Right atrium auricular region (tissue), 2 donors: ENCODE results near the gene MRPL27. TPM values are rescaled to one million over a fixed set of nuclear protein-coding genes. Genes with fewer than 3 reads are reported as not detected.

ENCODE experiments used
- DNase-seq: peaks from one replicate; pipeline ENCODE4 v3.0.0-alpha.2; 2019; ENCODE audit warnings: low spot score
- H3K27ac ChIP-seq, 2 donors: fragments of 200-600 bp; sonication (generic); 1 replicate in 1 of 2; 2 replicates in 1 of 2; pipeline ENCODE4 v1.5.1; 2016 to 2019
- H3K27me3 ChIP-seq, 2 donors: fragments of 200-600 bp; sonication (generic); one replicate each; pipeline versions ENCODE4 v1.5.1 to v1.6.0; 2017 to 2019
- H3K36me3 ChIP-seq: fragments of 200-600 bp; sonication (generic); one replicate; pipeline ENCODE4 v1.5.1; 2016
- H3K4me1 ChIP-seq, 2 donors: fragments of 200-600 bp; sonication (generic); one replicate each; pipeline versions ENCODE4 v1.5.1 to v1.6.0; 2017 to 2019
- H3K4me3 ChIP-seq, 2 donors: fragments of 200-600 bp; sonication (generic); 1 replicate in 1 of 2; 2 replicates in 1 of 2; pipeline ENCODE4 v1.5.1; 2017 to 2019; ENCODE audit warnings: mild to moderate bottlenecking in 1 of 2, moderate library complexity in 1 of 2
- H3K9me3 ChIP-seq, 2 donors: fragments of 200-600 bp; sonication (generic); one replicate each; pipeline ENCODE4 v1.5.1; 2019
- CTCF ChIP-seq, 2 donors: fragments of 200-600 bp; sonication (generic); IDR thresholded peaks; one replicate each; pipeline ENCODE4 v1.5.1; 2019; ENCODE audit warnings: antibody characterized with exemption in 2 of 2
- total RNA-seq, 2 donors: library from RNA; depleted of rRNA; stranded (reverse); fragments of >200 nt; gene quantifications; one replicate each; pipeline ENCODE4 v1.1.0, GENCODE V29; 2016

Gene MRPL27
- total RNA-seq, 2 donors from 2014 or later: 87.1 to 91.0 TPM

- peaks cover 31% of the 10 kb centered on the region for H3K36me3 ChIP-seq
- peak; percentile 55 to 80 for TF ChIP-seq CTCF (IDR thresholded peaks at IDR 0.05)
- peak; percentile 78 for DNase-seq
- no peaks in the 10 kb centered on the region for H3K9me3 ChIP-seq
- H3K4me1 ChIP-seq: peaks cover 0 to 17% of the 10 kb centered on the region in 2 donors
- H3K27me3 ChIP-seq: no peaks in the 10 kb centered on the region
- H3K4me3 ChIP-seq: no peak overlapping the region
- no peak overlapping the region for H3K27ac ChIP-seq
These were observed 11.2 kb downstream of the MRPL27 start for GRCh38 chr17:50361561-50362480.

GRCh38 chr17:50360486-50361115 is 12.4 kb downstream of the MRPL27 start:
- Histone ChIP-seq H3K27me3 (no peaks in the 10 kb centered on the region), H3K4me1 (peaks cover 0 to 17% of the 10 kb centered on the region in 2 donors), H3K27ac (no peak overlapping the region), H3K9me3 (no peaks in the 10 kb centered on the region), H3K4me3 (no peak overlapping the region), H3K36me3 (peaks cover 35% of the 10 kb centered on the region)
- DNase-seq: no peak
- TF ChIP-seq CTCF (IDR thresholded peaks at IDR 0.05): no peak

GRCh38 chr17:50359998-50360461 is 13.0 kb downstream of the MRPL27 start:
- Histone ChIP-seq H3K4me1 (peaks cover 0 to 17% of the 10 kb centered on the region in 2 donors), H3K9me3 (no peaks in the 10 kb centered on the region), H3K36me3 (peaks cover 40% of the 10 kb centered on the region), H3K27me3 (no peaks in the 10 kb centered on the region), H3K4me3 (no peak overlapping the region), H3K27ac (no peak overlapping the region)
- TF ChIP-seq CTCF (IDR thresholded peaks at IDR 0.05): no peak
- DNase-seq: no peak

GRCh38 chr17:50359005-50359699 is 13.8 kb downstream of the MRPL27 start:
- H3K36me3 ChIP-seq: peaks cover 49% of the 10 kb centered on the region
- H3K4me1 ChIP-seq: peaks cover 0 to 17% of the 10 kb centered on the region in 2 donors
- H3K27ac ChIP-seq: no peak overlapping the region
- H3K27me3 ChIP-seq: no peaks in the 10 kb centered on the region
- no peak for TF ChIP-seq CTCF (IDR thresholded peaks at IDR 0.05)
- H3K4me3 ChIP-seq: no peak overlapping the region
- no peaks in the 10 kb centered on the region for H3K9me3 ChIP-seq
- no peak for DNase-seq

GRCh38 chr17:50358177-50358576 is 14.8 kb downstream of the MRPL27 start:
- Histone ChIP-seq H3K4me3 (no peak overlapping the region), H3K4me1 (peaks cover 0 to 10% of the 10 kb centered on the region in 2 donors), H3K36me3 (peaks cover 59% of the 10 kb centered on the region), H3K9me3 (no peaks in the 10 kb centered on the region), H3K27me3 (no peaks in the 10 kb centered on the region), H3K27ac (no peak overlapping the region)
- no peak for TF ChIP-seq CTCF (IDR thresholded peaks at IDR 0.05)
- DNase-seq: no peak
